Measurements from ENCODE around the gene ABCB7. TPM values are rescaled to one million over a fixed set of nuclear protein-coding genes. Genes with fewer than 3 reads are reported as not detected.

ABCB7 gene
- total and polyA plus RNA-seq, 12 donors = 14.9 to 49.2 (median 38.5) TPM

DNA sequence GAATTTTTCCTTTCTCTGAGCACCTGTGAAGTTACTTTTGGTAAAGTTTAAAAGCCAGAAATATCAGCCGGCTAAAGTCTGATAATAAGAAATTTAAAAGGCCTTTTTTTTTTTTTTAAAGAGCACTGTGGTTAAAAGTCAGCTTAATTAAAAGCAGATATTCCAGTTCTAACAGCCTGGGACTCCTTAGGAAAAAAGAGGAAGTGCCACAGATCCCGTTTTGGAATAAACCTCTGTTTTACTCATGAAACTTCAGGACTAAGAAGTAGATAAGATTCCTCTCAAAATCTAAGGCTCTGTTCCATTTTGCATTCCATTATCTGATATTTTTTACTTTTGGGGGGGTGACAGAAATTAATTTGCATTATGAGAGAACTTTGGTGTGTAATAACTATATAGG lies 37.8 kb downstream of the ABCB7 start:
- Histone ChIP-seq H3K27ac (no peak overlapping the region), H3K36me3 (no peaks in the 10 kb centered on the region), H3K4me1 (peaks cover 0 to 20% (median 0%) of the 10 kb centered on the region in 9 donors), H3K27me3 (no peaks in the 10 kb centered on the region), H3K9me3 (no peaks in the 10 kb centered on the region), H3K4me3 (no peak overlapping the region)
- 47 to 56% methylated on average over 2 of the region's 2 CpGs for WGBS, 2 donors
- DNase-seq = no peak
- TF ChIP-seq, protein P1, sequence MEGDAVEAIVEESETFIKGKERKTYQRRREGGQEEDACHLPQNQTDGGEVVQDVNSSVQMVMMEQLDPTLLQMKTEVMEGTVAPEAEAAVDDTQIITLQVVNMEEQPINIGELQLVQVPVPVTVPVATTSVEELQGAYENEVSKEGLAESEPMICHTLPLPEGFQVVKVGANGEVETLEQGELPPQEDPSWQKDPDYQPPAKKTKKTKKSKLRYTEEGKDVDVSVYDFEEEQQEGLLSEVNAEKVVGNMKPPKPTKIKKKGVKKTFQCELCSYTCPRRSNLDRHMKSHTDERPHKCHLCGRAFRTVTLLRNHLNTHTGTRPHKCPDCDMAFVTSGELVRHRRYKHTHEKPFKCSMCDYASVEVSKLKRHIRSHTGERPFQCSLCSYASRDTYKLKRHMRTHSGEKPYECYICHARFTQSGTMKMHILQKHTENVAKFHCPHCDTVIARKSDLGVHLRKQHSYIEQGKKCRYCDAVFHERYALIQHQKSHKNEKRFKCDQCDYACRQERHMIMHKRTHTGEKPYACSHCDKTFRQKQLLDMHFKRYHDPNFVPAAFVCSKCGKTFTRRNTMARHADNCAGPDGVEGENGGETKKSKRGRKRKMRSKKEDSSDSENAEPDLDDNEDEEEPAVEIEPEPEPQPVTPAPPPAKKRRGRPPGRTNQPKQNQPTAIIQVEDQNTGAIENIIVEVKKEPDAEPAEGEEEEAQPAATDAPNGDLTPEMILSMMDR (IDR thresholded peaks at IDR 0.05) = no peak
- no peak for ATAC-seq
- intact Hi-C loops (cut with DNase I) = no loop called here

DNA sequence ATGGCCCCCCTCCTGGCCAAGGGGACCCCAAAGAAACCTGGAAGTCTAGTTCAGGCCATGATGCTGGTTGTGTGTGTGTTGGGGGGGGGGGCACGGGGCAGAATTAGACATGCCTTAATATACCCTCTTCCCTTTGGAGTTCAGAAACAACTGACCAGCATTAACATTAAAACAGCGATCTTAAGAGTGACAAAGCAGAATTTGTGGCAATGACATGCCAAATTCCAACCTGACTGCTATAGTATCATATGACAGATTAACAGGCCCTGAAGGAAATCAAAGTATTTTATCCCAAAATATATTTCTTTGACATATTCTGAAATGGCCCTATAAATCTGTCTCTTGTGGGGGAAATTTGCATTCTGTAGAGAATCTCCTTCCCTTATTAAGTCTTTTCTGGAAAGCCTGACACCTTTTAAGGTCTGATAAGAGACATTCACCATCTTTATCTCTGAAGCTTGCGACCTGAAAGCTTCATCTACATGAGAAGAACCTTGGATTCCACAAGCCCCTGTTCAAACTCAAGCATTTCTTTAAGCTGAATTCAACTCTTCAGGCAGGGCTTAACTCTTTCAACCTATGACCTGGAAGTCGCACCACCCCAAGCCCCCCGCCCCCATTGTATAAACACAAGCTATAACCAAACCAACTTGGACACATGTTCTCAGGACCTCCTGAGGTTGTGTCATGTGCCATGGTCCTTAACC lies 40.2 kb downstream of the ABCB7 start:
- no peak overlapping the region for H3K27ac ChIP-seq
- no peak for DNase-seq
- 81 to 87% methylated on average over 5 of the region's 5 CpGs for WGBS, 2 donors
- no peak overlapping the region for H3K4me3 ChIP-seq
- H3K36me3 ChIP-seq = peaks cover 0 to 23% (median 0%) of the 10 kb centered on the region in 9 donors
- no peaks in the 10 kb centered on the region for H3K9me3 ChIP-seq
- intact Hi-C loops (cut with DNase I) = no loop called here
- H3K27me3 ChIP-seq = no peaks in the 10 kb centered on the region
- peaks cover 0 to 14% (median 0%) of the 10 kb centered on the region in 9 donors for H3K4me1 ChIP-seq
- TF ChIP-seq, protein P1 (IDR thresholded peaks at IDR 0.05) = no peak
- ATAC-seq = no peak

DNA sequence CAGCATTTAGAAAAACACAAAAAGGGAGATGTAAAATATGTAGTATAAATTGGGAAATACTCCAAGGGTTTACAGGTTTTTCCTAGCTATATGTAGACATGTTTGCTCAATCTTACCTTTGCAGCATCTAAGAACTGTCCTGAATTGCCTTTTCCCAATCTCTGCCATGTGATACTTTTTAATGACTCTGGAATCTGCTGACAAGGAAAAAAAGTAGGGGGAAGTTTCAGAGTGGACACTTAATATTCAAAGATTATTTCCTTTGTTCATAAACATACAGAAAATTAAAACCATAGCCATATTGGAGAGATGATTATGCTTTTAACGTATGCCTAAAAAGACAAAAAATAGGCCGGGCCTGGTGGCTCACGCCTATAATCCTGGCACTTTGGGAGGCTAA lies 41.4 kb downstream of the ABCB7 start:
- intact Hi-C loops (cut with DNase I) = no loop called here
- H3K27me3 ChIP-seq = no peaks in the 10 kb centered on the region
- no peaks in the 10 kb centered on the region for H3K9me3 ChIP-seq
- no peak overlapping the region for H3K27ac ChIP-seq
- H3K36me3 ChIP-seq = peaks cover 0 to 30% (median 0%) of the 10 kb centered on the region in 9 donors
- 97% methylated on average over 3 of the region's 3 CpGs for WGBS, 2 donors
- DNase-seq = no peak
- TF ChIP-seq, protein P1 (IDR thresholded peaks at IDR 0.05) = no peak
- peaks cover 0 to 14% (median 0%) of the 10 kb centered on the region in 9 donors for H3K4me1 ChIP-seq
- no peak overlapping the region for H3K4me3 ChIP-seq
- ATAC-seq = no peak

DNA sequence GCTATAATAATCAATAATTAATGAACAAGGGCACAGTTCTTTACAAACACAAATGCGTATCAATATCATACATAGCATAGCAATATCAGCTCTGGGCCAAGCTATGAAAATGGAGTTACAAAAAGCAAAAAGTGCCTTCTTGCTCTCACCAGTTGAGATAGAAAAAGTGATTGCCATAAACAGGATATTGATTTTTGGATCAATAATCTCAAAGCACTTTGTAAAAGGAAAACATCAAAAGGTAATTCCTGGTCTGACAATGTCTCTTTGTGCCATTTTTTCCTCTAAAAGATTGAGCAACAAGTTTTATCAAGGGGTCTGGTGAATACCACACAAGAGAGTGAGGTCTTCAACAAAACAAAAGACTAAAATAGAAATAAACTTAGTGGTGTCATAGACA lies 42.4 kb downstream of the ABCB7 start:
- peaks cover 0 to 30% (median 0%) of the 10 kb centered on the region in 9 donors for H3K36me3 ChIP-seq
- no peak overlapping the region for H3K4me3 ChIP-seq
- no peak for ATAC-seq
- 96 to 100% methylated on average over 1 of the region's 1 CpG for WGBS, 2 donors
- no peak for DNase-seq
- peaks cover 0 to 7% (median 0%) of the 10 kb centered on the region in 7 donors for H3K27me3 ChIP-seq
- intact Hi-C loops (cut with DNase I) = no loop called here
- peaks cover 0 to 12% (median 0%) of the 10 kb centered on the region in 9 donors for H3K4me1 ChIP-seq
- no peaks in the 10 kb centered on the region for H3K9me3 ChIP-seq
- no peak overlapping the region for H3K27ac ChIP-seq
- TF ChIP-seq, protein P1 (IDR thresholded peaks at IDR 0.05) = no peak

Data from heart right ventricle (tissue), 16 donors.